OCI-M2 (cell line): ENCODE data around the gene CCDC106.

Experiments
- DNase-seq: peaks from one replicate; lab custom pipeline; 2025; ENCODE audit not compliant: unreplicated experiment; lab: John Stamatoyannopoulos, UW

Gene CCDC106

DNA sequence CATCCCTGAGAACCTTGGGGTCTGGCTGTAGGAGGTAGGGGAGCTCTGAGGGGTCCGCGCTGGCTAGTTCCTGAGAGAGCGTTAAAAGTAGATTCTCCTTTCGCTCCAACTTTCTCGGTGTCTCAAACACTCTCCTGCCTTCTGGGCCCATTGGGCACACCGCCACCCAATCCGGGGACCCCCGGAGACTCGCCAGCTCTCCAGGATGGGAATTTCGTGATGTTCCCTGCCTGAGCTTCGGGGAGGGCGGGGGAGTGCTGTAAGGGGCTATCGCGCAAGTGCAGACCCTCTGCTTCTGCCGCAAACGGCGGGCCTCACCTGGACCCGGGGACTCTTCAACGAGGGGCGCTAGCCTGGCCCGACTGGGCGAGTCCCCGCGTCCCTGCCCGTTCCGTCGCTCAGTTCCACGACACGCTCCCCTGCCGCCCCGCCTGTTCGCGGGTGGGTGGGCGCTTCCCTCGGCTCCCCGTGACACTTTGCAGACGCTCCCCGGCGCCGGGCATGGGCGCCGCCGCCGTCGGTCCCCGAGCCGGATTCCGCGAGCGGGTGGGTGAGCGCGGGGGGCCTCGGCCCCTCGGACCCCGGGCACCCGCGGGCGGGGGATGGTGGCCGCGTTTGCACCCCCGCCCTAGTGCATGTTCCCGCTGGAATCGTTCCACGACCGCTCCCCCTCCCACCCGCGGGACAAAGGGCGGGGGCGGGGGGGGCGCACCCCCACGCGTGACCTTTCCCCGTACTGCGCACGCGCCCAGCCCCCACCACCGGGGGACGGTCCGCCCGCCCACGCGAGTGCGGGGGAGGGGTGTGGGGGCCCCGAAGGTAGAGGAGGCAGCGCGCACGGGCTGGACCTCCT is at the start of gene CCDC106:
Gene CCDC106 (plus strand): TSS at position 481 of the 853 bp plus-strand sequence. CDS start 835 bp downstream, outside the sequence.
- no peak for DNase-seq

DNA sequence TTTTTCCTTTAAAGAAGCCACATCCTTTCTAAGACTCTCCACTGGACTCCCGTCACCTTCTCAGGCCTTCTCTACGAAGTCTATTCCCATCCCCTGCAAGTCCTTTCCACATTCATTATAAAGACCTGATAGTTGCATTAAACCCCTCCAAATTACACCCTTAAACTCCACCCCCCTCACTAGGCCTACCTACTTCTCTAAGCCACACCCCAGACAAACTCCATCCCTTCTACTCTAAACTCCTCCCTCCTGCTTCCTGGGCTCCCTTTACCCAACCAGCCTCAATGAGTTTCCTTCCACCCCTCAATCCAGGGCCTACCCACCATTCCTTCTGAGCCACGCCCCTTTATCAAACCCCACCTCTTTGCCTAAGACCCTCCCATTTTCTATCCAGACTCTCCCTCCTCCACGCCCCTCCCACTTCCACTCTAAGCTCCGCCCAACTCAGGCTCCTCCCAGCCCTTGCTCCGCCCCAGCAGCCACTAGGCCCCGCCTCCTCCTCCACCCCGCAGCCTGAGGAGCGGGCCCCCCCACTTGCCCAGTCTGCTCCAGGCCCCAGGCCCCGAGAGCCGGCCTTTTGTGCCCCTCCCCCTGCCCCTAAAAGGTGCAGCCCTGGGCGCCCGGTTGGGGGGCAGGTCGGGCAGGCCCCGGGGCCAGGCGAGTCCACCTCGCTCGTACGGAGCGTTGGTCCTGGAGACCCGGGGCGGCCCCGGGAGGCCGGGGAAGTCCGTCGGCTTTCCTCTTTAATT is 49.1 kb upstream of the CCDC106 start:
- peak; percentile 86 for DNase-seq

DNA sequence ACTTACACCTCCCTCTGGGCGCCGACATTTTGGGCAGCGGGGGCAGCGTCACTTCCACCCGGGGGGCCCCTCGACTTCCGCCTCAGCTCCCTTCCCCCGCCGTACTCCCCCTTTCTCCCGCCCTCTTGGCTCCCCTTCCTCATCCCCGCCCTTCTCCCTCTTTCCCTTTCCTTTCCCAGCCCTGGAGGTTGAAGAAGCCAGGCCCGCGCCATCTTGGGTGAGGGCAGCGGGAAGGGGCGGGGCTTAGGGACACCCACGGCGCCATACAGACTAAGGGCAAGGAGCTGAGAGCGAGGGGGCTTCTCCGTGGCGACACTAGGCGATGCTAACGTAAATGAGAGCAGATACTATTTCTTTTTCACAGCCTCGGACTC is 48.6 kb upstream of the CCDC106 start, which contains the start of gene FIZ1:
Gene FIZ1 (minus strand): TSS at position 50 of the 374 bp plus-strand sequence. CDS start 1,652 bp downstream, outside the sequence.
- peak; percentile 97 for DNase-seq

DNA sequence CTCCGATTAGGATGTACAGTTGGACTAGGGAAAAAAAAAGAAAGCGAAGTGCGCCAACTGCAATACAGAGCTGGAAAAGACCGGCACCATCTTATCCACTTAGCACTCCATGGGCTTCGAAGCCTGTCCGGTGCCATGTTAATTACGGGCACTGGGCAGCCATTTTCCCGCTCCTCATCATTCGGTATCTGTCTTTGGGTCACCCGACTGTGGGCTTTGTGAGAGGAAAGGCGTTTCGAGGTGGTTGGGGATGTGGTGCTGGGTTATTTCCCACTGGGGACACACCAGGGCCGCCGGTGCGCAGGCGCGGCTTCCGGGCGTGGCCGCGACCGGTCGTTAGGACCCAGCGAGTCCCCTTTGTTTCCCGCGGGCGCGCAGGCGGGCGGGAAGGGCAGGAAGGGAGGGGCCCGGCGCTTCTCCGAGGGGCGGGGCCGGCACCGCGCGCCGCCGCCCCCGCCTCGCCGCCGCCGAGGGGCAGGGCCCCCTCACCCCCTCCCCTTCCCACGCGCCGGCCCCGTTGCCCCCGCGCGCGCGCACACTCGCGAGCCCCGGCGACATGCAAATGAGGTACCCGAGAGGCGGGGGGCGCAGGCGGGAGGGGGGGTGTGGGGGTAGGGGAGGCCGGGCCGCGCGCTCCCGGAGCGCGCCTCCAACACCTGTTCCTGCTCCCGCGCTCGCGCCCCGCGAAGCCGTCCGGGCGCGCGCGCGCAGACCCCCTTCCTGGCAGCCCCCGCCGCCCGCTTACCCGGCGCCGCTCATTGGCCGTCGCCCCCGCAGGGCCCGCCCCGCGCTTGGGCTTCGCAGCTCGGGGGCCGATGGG is 48.0 kb upstream of the CCDC106 start, which contains the start of gene ZNF524:
Gene ZNF524 (plus strand): TSS at position 447 of the 820 bp plus-strand sequence. CDS start 1,825 bp downstream, outside the sequence.
- peak; percentile 97 for DNase-seq

DNA sequence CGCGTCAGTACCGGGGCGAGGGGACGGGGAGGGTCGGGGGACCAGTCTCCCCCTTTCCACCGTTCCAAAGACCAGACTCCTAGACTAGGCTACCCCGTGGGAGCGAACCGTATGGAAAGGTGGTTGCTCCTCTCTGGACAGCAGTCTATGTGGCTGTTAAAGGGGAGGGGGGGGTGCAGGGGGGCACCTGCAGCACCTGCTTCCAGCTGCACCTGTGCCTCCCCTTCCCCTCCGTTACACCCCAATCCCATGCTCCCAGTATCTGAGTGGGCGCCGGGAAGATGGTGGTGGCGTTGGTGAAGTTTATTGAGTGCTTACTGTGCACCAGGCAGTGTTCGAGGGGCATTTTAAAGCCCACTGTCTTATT is 47.4 kb upstream of the CCDC106 start:
- no peak for DNase-seq

DNA sequence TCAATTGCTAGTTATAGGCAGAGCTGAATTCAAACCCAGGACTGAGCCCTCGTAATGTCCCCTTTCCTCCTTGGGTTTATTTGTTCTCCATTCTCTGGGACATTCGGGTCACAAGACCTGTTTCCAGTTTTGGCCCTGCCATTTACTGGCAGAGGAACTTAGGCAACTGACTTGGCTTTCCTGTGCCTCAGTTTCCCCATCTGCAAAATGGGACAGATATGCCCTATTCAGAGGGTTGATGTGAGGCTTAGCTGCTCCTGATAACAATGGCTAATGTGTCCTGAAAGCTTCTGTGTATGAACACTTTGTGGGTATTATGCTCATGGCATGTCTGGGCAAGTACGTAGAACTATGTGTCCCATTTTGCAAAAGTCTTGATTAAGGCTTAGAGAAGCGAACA is 46.9 kb upstream of the CCDC106 start:
- no peak for DNase-seq

DNA sequence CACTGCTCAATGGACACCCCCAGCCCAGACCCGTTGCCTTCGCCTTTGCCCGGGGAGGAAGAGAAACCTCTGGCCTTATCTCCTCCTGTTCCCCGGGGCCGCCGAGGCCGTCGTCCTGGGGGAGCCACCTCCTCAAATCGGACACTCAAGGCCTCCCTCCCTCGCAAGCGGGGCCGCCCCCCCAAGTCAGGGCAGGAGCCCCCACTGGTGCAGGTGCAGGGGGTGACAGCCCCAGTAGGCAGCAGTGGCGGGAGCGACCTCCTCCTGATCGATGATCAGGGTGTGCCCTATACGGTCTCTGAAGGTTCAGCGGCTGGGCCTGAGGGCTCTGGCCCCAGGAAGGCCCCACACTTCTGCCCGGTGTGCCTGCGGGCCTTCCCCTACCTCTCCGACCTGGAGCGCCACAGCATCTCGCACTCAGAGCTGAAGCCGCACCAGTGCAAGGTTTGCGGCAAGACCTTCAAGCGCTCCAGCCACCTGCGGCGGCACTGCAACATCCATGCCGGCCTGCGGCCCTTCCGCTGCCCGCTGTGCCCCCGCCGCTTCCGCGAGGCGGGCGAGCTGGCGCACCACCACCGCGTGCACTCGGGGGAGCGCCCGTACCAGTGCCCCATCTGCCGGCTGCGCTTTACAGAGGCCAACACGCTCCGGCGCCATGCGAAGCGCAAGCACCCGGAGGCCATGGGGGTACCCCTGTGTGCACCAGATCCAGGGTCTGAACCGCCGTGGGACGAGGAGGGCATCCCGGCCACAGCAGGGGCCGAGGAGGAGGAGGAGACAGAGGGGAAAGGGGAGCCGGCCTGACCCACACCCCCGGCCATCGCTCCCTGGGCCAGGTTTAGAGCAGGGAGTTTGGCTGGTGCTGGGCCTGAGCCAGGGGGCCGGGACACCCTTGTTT is 45.7 kb upstream of the CCDC106 start:
- no peak for DNase-seq

DNA sequence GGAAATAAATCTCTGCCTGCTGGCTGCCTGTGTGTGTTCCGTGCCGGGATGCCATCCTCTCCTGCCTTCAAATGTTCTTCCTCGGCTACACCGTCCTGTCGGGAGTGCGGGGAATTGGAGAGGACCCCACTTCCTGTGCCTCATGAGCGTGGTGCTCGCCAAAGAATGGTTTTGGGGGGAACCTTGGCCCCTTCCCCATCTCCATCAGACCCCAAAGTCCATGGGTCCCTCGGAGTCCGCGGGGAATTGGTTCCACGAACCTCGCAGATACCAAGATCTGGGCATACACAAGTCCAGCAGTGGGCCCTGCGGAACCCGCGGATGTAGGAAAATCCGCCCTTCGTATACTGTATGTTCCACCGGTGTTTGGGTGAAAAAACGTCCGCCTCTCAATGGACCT is 44.9 kb upstream of the CCDC106 start:
- DNase-seq: no peak

DNA sequence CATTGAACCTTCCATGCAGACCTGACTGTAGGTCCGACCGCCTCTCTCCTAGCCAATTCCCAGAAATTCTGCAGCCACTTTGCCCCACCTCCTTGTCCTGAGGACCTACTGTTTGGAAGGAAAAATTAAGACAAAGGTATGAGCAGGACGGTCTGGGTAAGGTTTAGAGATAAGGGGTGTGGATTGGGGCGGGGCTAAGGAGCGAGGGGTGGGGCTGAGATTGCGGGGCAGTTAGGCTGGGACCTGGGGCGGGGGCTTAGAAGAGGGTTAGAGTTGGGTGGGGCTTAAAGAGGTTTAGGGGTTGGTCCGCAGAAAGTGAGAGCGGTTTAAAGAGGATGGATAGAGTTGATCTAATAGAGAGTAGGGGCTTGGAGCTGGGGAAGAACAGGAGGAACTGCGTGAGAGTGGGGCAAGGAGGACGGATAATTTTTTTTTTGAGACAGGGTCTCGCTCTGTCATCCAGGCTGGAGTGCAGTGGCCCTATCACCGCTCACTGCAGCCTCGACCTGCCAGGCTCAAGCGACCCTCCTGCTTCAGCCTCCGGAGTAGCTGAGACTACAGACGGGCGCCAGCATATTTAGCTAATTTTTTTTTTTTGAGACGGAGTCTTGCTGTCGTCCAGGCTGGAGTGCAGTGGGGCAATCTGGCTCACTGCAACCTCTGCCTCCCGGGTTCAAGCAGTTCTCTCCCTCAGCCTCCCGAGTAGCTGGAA is 44.3 kb upstream of the CCDC106 start:
- DNase-seq: no peak

DNA sequence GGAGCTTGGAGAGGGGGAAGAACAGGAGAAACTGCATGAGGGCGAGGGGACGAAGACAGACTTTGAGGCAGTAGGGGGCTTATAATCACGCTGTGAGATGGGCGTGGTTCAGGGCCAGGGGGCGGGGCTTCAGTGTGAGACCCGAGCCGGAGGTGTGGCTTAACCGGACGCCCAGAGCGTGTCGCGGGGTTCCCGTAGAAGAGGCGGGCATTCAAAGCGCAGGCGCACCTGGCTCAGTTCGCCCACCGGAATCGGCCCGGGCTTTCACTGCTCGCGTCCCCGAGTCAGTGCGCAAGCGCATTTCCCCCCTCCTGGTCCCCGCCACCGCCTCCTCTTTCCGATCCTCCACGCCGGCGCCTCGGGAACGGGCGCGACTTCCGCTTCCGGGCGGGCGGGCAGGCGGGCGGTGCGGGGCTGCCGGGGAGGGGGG is 42.8 kb upstream of the CCDC106 start:
- DNase-seq: peak; percentile 96

DNA sequence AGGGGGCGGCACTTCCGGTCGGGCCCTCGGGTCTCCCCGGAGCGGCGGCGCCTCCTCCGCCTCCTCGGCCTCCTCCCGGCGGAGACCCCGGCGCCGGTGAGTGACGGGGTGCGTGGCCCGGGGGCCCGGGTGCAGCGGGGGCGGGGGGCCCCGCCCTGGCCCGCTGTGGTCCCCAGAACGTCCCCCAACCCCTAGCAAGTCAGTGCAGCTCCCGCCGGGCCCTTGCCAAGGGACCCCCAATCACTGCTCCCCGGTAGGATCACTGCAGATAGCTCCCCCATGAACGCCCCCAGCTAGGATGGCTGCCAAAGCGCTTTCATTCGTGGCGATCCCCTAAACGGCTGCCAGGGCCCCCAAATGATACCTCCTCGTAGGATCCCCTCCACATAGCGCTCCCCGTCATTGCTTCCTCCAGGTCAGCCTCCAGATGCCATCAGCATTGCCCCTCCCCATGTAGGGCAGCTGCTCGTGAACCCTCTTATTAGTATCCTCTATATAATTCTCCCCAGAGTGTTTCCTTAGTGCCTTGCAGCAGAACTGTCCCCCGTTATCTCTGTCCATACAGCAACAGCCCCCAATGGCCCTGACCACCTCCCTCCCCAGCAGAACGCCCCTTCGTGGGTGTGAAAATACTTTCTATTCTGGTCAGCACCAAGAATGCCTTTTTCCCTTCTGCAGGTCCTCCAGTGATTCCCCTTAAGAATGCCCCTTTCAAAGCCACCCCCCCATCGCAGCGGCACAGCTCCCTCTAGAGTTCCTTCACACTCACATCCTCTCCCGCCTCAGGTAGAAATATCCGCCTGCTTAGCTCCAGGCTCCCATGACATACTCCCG is 42.2 kb upstream of the CCDC106 start, which contains the start of gene ZNF865:
Gene ZNF865 (plus strand): TSS at position 11 of the 834 bp plus-strand sequence. CDS start 7,972 bp downstream, outside the sequence.
- no peak for DNase-seq

DNA sequence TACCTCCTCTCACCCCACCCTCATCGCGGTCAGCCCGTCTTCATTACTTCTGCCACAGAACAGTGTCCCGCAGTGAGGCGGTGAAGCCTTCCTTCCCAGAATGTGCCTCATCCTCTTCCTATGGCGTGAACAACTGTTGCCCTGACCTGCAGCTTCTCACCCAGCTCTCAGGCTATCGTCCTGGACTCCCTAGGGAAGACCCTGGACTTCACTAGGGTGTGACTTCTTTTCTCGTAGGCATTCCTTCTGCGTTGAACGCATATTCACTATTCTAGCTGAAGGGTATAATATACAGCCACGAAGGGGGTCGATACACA is 41.6 kb upstream of the CCDC106 start:
- DNase-seq: no peak

DNA sequence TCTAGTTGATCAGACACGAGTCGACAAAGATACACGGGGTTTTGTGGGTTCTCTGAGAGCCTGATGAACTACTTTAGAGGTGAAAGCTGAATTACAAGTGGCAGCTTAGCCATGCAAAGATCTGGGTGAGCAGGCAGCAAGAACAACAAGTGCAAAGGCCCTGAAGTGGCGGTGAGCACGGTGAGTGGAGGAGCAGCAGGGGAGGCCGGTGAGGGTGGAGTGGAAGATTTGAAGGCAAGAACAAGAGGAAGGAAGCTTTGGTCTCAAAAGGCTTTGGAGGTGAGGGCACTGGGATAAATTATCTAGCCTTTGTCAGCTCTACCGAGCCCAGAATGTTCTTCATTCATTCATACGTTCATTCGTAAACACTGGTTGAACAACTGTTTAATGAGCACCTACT is 41.2 kb upstream of the CCDC106 start:
- DNase-seq: no peak

DNA sequence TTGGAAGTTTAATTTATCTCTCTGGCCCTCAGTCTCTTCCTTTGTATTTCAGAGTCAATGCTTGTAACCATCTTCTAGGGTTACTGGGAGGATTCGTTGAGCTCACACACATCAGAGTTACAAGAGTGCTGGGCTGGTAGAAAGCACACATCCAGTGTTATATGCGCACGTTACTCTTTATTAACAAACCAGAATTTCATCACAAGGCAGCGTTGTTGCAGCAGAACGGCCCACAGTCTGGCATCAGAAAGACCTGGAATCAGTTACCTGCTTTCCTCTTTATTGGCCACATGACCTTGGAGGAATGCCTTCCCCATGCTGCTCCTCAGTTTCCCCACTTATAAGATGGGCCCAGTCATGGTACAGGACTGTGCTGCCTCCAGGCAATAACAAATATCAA is 38.7 kb upstream of the CCDC106 start:
- no peak for DNase-seq

DNA sequence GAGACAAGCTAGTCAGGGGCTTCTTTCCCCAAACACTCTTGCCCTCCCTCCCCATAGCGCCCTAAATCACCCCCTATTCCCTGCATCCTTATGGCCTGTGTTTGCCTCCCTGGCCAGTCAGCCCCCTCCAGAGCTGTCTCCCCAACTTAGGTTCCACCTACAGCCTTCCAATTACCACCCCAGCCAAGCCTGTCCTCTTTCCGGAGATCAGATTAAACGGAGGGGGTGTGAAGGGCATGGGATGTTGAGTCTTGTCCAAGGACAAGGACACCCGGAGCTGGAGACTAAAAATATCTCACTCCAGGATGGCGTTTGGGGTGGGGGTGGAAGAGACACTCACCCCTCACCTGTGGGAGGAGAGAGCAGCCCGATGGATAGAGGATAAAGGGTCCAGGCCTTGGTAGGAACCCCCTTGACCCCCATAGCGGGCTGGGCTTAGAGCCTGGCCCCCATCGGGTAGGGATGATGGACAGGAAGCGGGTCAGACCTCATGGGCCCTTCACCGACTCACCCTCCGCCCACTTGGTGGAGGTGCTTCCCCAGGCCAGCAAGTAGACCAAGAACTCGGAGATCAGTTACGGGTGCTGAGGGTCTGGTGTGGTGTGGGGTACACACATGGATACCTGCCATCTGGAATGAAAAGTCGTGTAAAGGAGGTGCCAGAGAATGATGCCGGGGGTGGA is 36.6 kb upstream of the CCDC106 start:
- no peak for DNase-seq

DNA sequence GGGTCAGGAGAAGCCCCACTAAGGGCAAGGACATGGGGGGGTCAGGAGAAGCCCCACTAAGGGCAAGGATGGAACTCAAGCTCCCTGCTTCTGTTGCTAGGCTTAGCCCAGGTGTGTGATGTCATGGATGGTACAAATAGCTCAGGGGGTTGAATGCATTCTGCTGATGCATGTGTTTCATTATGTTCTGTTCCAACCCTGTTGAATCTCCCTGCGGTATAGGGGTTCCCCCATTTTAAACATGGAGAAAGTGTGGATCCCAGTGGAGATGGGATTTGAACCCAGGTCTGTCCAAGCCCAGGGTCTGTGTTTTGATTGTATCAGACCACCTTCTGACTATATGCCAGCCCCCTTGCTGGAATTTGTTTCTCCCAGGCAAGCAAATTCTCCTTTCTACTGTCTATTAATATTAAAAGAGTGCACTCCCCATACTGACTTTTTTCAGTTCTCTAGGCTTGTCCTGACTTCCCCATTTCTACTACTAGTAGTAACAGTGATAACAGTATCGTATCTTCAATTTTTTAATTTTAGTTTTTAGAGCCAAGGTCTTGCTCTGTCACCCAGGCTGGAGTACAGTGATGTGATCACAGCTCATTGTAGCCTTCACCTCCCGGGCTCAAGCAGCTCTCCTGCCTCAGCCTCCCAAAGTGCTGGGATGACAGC is 35.9 kb upstream of the CCDC106 start:
- DNase-seq: no peak

DNA sequence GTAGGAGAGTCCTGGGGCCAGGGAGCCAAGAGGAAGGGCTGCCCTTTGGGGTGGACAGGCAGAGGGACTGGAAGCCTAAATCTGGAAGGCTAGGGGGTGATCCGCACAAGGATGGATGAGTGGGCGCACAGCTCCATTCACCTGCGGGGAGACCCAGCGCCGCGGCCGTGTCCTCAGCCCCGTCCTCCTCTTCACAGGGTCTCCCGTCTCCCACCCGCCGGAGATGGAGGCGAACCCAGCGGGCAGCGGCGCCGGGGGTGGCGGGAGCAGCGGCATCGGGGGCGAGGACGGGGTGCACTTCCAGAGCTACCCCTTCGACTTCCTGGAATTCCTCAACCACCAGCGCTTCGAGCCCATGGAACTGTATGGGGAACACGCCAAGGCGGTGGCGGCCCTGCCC is 34.6 kb upstream of the CCDC106 start:
- DNase-seq: no peak
